ENCODE data around the gene SLC6A4. TPM values are rescaled to one million over a fixed set of nuclear protein-coding genes. Genes with fewer than 3 reads are reported as not detected.

Gene SLC6A4
- total RNA-seq, 1 experiment from 2014 or later = 0.02 TPM

GRCh38 chr17:30225112-30225511 lies 10.4 kb downstream of the SLC6A4 start:
- Histone ChIP-seq H3K79me1 (ENCODE audit: insufficient read depth, low read depth, low read length, poor library complexity, severe bottlenecking) (no peaks in the 10 kb centered on the region), H4K20me1 (ENCODE audit: control insufficient read depth, insufficient read depth, insufficient read length) (no peaks in the 10 kb centered on the region), H4K5ac (ENCODE audit: insufficient read length, low read depth, low read length) (no peak overlapping the region), H3K56ac (ENCODE audit: insufficient read length, low read depth, low read length) (no peak overlapping the region), H3K14ac (ENCODE audit: insufficient read depth, low read length) (no peak overlapping the region), H3T11ph (ENCODE audit: low read length) (no peak overlapping the region), H4K91ac (ENCODE audit: insufficient read length, low read depth, low read length) (no peak overlapping the region), H3K4ac (ENCODE audit: low read depth, low read length) (no peak overlapping the region), H2BK120ac (ENCODE audit: low read depth, low read length, poor library complexity, severe bottlenecking) (no peak overlapping the region), H3K4me1 (ENCODE audit: insufficient read depth, low read length) (no peaks in the 10 kb centered on the region), H3K9me3 (ENCODE audit: control insufficient read depth, low read depth, low read length) (no peaks in the 10 kb centered on the region), H3K4me2 (ENCODE audit: insufficient read depth, insufficient read length, low read length) (no peak overlapping the region), H2BK5ac (ENCODE audit: insufficient read length, low read length) (no peak overlapping the region), H2AK5ac (ENCODE audit: insufficient read length, low read length) (no peak overlapping the region), H2BK20ac (ENCODE audit: low read depth, low read length, poor library complexity, severe bottlenecking) (no peak overlapping the region), H2BK15ac (ENCODE audit: low read depth, low read length) (no peak overlapping the region), H3K23ac (ENCODE audit: insufficient read length, low read depth, low read length) (no peak overlapping the region), H2AFZ (ENCODE audit: low read length) (no peak overlapping the region), H4K8ac (replicated peaks; ENCODE audit: insufficient read length, low read depth, low read length) (no peak overlapping the region), H3K18ac (ENCODE audit: insufficient read length, low read depth, low read length) (no peak overlapping the region), H3K9ac (ENCODE audit: extremely low read depth, insufficient read length, low read length) (no peak overlapping the region), H3K27ac (ENCODE audit: insufficient read length, low read depth, low read length) (no peak overlapping the region), H3K23me2 (ENCODE audit: insufficient read length, low read depth, low read length, poor library complexity, severe bottlenecking) (peaks cover 4% of the 10 kb centered on the region), H2BK12ac (ENCODE audit: insufficient read length, low read depth, low read length) (no peak overlapping the region), H3K27me3 (ENCODE audit: insufficient read depth, low read length) (no peaks in the 10 kb centered on the region), H3K79me2 (ENCODE audit: insufficient read depth, low read length) (no peaks in the 10 kb centered on the region)
- H3K27ac Mint-ChIP-seq = no peak overlapping the region
- no peak for TF ChIP-seq CTCF (conservative IDR thresholded peaks at IDR 0.05)
- peaks cover 17% of the 10 kb centered on the region for H3K27me3 Mint-ChIP-seq (ENCODE audit: low read depth)
- no CpG with 5 or more reads among the region's 3 CpGs for WGBS (ENCODE audit: extremely low coverage, insufficient read length, low lambda C conversion rate)
- no peak overlapping the region for H3K4me3 Mint-ChIP-seq
- no peaks in the 10 kb centered on the region for H3K9me3 Mint-ChIP-seq
- H3K4me1 Mint-ChIP-seq = peaks cover 16 to 20% of the 10 kb centered on the region in 2 experiments
- no peaks in the 10 kb centered on the region; a peak in 1 of 7 replicates for H3K36me3 Mint-ChIP-seq (ENCODE audit: insufficient read depth in 1 of 3, low read depth in 3 of 3)
- no peak for DNase-seq

All from H9 (cell line).